ENCODE results near the gene NMBR. TPM values are rescaled to one million over a fixed set of nuclear protein-coding genes. Genes with fewer than 3 reads are reported as not detected.
"Not testable (repeated sequence)": the region's sequence is repeated elsewhere in the genome, so short reads cannot be mapped to it uniquely, and the experiment has no call there.

Gene NMBR
- total RNA-seq, 1 donor from 2014 or later: not detected

GRCh38 chr6:142075516-142076101, 71.3 kb downstream of the NMBR start:
- Histone ChIP-seq H3K4me1 (no peaks in the 10 kb centered on the region), H3K9me3 (no peaks in the 10 kb centered on the region), H3K36me3 (no peaks in the 10 kb centered on the region), H3K27me3 (ENCODE audit: low read depth) (no peaks in the 10 kb centered on the region), H3K27ac (no peak overlapping the region), H3K4me3 (no peak overlapping the region)
- ATAC-seq (no peak), DNase-seq (no peak)
- no peak for TF ChIP-seq CTCF (IDR thresholded peaks at IDR 0.05)
- intact Hi-C loops (cut with DNase I): no loop called here

- DNase-seq (no peak), ATAC-seq (no peak)
- TF ChIP-seq CTCF (IDR thresholded peaks at IDR 0.05): no peak
- Histone ChIP-seq H3K27me3 (ENCODE audit: low read depth) (no peaks in the 10 kb centered on the region), H3K4me1 (no peaks in the 10 kb centered on the region), H3K9me3 (no peaks in the 10 kb centered on the region), H3K27ac (no peak overlapping the region), H3K4me3 (no peak overlapping the region), H3K36me3 (no peaks in the 10 kb centered on the region)
- intact Hi-C loops (cut with DNase I): no loop called here
These were observed 72.4 kb downstream of the NMBR start for GRCh38 chr6:142074516-142074915.

GRCh38 chr6:142071981-142072380, 74.9 kb downstream of the NMBR start:
- ATAC-seq: no peak
- H3K4me3 ChIP-seq: no peak overlapping the region
- H3K27ac ChIP-seq: no peak overlapping the region
- DNase-seq: no peak
- intact Hi-C loops (cut with DNase I): no loop called here
- TF ChIP-seq CTCF (IDR thresholded peaks at IDR 0.05): no peak
- no peaks in the 10 kb centered on the region for H3K4me1 ChIP-seq
- no peaks in the 10 kb centered on the region for H3K9me3 ChIP-seq
- H3K27me3 ChIP-seq (ENCODE audit: low read depth): no peaks in the 10 kb centered on the region
- H3K36me3 ChIP-seq: no peaks in the 10 kb centered on the region

- no peak for TF ChIP-seq CTCF (IDR thresholded peaks at IDR 0.05)
These were observed 78.5 kb downstream of the NMBR start for GRCh38 chr6:142068416-142068815.

GRCh38 chr6:142062861-142063260, 84.1 kb downstream of the NMBR start:
- intact Hi-C loops (cut with DNase I); ATAC-seq; H3K27me3 ChIP-seq (ENCODE audit: low read depth); H3K9me3 ChIP-seq; H3K27ac ChIP-seq; H3K4me3 ChIP-seq; H3K4me1 ChIP-seq; H3K36me3 ChIP-seq; DNase-seq: not testable (repeated sequence)

More at GRCh38 chr6:142068416-142068815, 78.5 kb downstream of the NMBR start:
- no peak for DNase-seq
- Histone ChIP-seq H3K27me3 (ENCODE audit: low read depth) (no peaks in the 10 kb centered on the region), H3K27ac (no peak overlapping the region), H3K4me1 (no peaks in the 10 kb centered on the region), H3K36me3 (no peaks in the 10 kb centered on the region), H3K4me3 (no peak overlapping the region), H3K9me3 (no peaks in the 10 kb centered on the region)
- ATAC-seq: no peak
- intact Hi-C loops (cut with DNase I): no loop called here

- intact Hi-C loops (cut with DNase I): no loop called here
- H3K27ac ChIP-seq: no peak overlapping the region
- H3K27me3 ChIP-seq (ENCODE audit: low read depth): no peaks in the 10 kb centered on the region
- no peaks in the 10 kb centered on the region for H3K9me3 ChIP-seq
- DNase-seq (no peak), ATAC-seq (no peak)
- no peaks in the 10 kb centered on the region for H3K4me1 ChIP-seq
- H3K4me3 ChIP-seq: no peak overlapping the region
- TF ChIP-seq CTCF (IDR thresholded peaks at IDR 0.05): no peak
- H3K36me3 ChIP-seq: no peaks in the 10 kb centered on the region
These were observed 88.2 kb downstream of the NMBR start for GRCh38 chr6:142058551-142059290.

All from lower lobe of right lung (tissue), 2 donors.